C4-2B (cell line): ENCODE measurements around the gene EVA1C.

Experiments
- ZFX ChIP-seq: fragments of 450-650 bp; IDR thresholded peaks from 2 replicates; pipeline ENCODE4 v1.6.1; 2017
- TF ChIP-seq, protein P1 (sequence below): fragments of 450-650 bp; conservative IDR thresholded peaks from 2 replicates; pipeline ENCODE4 v1.5.1; 2017; ENCODE audit warnings: mild to moderate bottlenecking

DNA sequence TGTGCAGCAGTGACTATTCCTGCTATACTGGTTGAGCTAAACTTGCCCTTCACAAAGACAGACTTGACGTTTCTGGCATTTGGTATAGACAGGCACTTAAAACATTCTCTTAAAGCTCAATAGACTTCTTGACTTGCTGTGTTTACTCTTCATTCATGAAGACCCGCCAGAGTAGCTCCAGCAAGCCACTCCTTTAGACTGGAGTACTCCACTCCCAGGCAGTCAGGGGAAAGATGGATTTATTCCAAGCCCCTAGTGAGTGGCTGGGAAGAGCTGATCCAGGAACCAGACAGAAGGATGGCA, 70.7 kb downstream of the EVA1C start:
- TF ChIP-seq, protein P1, sequence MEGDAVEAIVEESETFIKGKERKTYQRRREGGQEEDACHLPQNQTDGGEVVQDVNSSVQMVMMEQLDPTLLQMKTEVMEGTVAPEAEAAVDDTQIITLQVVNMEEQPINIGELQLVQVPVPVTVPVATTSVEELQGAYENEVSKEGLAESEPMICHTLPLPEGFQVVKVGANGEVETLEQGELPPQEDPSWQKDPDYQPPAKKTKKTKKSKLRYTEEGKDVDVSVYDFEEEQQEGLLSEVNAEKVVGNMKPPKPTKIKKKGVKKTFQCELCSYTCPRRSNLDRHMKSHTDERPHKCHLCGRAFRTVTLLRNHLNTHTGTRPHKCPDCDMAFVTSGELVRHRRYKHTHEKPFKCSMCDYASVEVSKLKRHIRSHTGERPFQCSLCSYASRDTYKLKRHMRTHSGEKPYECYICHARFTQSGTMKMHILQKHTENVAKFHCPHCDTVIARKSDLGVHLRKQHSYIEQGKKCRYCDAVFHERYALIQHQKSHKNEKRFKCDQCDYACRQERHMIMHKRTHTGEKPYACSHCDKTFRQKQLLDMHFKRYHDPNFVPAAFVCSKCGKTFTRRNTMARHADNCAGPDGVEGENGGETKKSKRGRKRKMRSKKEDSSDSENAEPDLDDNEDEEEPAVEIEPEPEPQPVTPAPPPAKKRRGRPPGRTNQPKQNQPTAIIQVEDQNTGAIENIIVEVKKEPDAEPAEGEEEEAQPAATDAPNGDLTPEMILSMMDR = no peak
- no peak for TF ChIP-seq ZFX
